Frontal cortex (tissue), 4 donors: ENCODE measurements around the gene MMP28. TPM values are rescaled to one million over a fixed set of nuclear protein-coding genes. Genes with fewer than 3 reads are reported as not detected.
A peak's percentile ranks its signal among the peaks of the same experiment; 100 is the strongest.
"Not testable (repeated sequence)": the region's sequence is repeated elsewhere in the genome, so short reads cannot be mapped to it uniquely, and the experiment has no call there.

Source experiments
- DNase-seq, 2 donors: peaks; one replicate each; pipeline ENCODE4 v3.0.0; 2012; ENCODE audit warnings: low spot score in 2 of 2
- FAIRE-seq: peaks from 2 replicates; lab custom pipeline; 2012; peaks lifted over from hg19 to GRCh38; lab: Jason Lieb, UNC
- total RNA-seq: library from RNA; depleted of rRNA; stranded (reverse); fragments of >200 nt; gene quantifications from one replicate; pipeline ENCODE4 v1.2.3, GENCODE V29; 2014
- donor health status: control.
- donor health status: control.
- donor health status: control.

The MMP28 gene
- total RNA-seq, 1 donor from 2014 or later: 9.4 TPM

DNA sequence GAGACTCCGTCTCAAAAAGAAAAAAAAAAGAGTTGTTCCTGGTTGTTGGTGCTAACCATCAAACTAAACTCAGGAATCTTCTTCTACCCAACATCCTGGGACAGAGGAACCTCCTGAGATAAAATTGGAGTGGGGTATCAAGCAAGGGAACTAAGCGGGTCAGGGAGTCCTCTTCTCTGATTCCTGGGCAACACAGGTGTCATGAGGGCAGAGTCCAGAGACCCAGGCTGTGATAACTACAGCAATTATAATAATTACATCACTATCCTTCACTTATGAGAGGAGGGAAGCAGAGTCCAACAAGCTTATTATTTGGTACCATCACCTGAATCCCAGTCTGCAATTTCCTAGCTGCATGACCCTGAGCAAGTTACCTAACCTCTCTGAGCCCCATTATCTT, 26.6 kb downstream of the MMP28 start:
- FAIRE-seq (no peak), DNase-seq (no peak)

DNA sequence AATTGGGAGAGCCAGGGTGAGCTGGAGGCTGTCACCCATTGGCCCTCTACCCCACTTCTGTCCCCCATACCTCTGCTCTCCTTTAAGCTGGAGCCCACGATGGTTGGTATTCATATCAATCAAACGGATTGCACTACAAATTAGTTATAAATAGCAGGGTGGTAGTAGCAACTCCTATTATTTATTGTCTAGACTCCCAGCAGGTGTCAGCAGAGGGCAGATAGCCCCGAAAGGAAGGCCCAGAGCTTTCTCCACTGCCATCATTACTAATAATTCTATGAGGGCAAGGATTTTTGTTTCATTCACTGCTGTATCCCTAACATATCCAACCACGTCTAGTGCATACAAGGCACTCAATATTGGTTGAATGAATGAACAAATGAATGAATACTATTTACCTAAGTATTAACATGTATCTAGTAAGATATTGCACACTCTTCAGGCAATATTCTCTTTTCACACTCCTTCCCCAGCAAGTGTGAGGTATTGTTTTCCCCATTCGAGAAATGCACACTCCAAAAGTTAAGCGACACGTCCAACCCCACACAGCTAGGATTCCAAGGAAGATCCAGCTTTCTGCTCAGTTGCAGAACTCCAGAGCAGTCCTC, 28.4 kb downstream of the MMP28 start:
- FAIRE-seq: no peak
- DNase-seq: peak; percentile 65 to 72

- DNase-seq (no peak), FAIRE-seq (no peak)
These were observed 29.0 kb downstream of the MMP28 start for GRCh38 chr17:35766489-35766877.

DNA sequence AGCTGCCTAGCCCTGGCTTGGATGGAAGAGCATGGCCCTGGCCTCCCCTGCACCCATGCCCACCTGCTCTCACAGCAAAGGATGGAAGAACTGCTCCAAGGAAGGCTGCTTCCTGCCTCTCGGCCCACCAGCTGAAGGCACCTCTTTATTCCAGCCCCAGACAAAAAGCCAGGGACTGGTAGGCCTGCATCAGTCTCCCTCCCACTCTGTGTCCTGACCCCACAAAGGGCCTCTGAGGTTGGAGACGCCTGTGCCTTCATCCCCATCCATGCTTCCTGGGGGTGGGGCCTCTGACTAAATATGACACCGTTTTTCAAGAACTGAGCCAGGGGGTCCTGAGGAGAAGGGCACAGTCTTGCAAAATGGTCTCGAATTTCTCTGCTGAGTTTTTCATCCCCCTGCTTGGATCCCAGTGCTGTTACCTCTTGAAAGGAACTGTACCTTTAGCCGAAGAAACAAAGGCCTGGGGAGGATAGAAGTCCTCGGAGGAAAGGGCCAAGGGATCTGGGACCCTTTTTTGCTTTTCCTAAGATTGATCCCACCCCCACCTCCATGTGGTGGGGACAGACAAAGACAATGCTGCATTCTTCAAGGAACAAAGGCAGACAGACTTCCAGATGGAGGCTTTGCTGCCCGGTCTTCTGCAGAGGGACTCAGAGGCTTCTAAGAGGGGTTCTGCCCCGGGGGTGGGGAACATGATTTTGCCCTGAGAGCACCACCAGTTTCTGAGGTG, 29.5 kb downstream of the MMP28 start:
- no peak for FAIRE-seq
- DNase-seq: no peak

GRCh38 chr17:35765086-35765710, 30.2 kb downstream of the MMP28 start:
- DNase-seq (no peak), FAIRE-seq (no peak)

GRCh38 chr17:35764123-35764991, 31.1 kb downstream of the MMP28 start:
- DNase-seq: peak; percentile 90 to 95
- no peak for FAIRE-seq

DNA sequence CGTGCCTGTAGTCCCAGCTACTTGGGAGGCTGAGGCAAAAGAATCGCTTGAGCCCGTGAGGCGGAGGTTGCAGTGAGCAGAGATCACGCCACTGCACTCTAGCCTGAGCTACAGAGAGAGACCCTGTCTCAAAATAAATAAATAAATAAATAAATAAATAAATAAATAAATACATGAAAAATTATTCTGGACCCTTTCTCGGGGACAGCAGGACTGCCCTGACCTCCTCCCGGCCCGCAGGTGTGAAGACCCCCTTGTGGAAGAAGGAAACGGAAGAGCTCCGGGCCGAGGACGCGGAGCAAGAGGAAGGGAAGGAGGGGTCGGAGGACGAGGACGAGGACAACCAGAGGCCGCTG, 31.7 kb downstream of the MMP28 start:
- DNase-seq (no peak), FAIRE-seq (no peak)

DNA sequence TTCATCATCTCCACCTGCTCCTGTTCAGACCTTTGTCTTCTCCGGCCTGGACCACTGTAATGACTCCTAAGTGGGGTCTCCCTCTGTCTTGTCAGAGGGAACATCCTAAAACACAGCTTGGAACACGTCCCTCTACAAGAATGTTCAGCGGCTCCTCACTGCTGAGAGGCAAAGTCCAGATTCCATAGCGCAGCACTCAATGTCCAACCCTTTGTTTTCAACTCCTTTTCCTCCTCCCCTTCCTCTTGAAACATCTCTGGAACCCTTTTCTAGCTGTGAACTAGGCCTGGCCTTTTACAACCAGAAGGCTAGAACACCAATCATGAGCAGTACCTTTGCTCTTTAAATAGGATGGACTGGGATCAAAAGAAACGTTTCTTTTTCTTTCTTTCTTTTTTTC, 33.8 kb downstream of the MMP28 start:
- DNase-seq (no peak), FAIRE-seq (no peak)

GRCh38 chr17:35760587-35760986, 34.9 kb downstream of the MMP28 start, which contains the start of gene C17orf50:
TSS of gene C17orf50 (plus strand) at chr17:35760887. CDS start at chr17:35760942, 55 bp downstream.
- DNase-seq (no peak), FAIRE-seq (no peak)

DNA sequence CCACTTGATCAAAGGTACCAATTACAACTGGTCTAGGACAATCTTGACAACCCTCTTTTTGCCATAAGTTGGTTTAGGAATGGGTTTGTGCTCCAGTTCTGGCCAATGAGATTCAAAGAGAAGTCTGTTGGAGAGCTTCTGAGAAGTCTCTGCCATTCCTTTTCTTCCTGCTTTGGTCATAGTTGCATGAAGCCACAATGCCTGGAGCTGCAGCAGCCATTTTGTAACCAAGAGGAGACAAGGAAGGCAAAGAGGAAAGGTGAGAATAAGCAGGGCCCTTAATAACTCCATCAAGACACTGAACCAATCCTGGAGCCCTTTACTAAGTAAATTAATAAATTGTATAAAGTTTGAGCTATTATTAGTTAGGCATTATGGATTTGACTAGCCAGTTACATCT, 38.2 kb downstream of the MMP28 start:
- FAIRE-seq (no peak), DNase-seq (no peak)

DNA sequence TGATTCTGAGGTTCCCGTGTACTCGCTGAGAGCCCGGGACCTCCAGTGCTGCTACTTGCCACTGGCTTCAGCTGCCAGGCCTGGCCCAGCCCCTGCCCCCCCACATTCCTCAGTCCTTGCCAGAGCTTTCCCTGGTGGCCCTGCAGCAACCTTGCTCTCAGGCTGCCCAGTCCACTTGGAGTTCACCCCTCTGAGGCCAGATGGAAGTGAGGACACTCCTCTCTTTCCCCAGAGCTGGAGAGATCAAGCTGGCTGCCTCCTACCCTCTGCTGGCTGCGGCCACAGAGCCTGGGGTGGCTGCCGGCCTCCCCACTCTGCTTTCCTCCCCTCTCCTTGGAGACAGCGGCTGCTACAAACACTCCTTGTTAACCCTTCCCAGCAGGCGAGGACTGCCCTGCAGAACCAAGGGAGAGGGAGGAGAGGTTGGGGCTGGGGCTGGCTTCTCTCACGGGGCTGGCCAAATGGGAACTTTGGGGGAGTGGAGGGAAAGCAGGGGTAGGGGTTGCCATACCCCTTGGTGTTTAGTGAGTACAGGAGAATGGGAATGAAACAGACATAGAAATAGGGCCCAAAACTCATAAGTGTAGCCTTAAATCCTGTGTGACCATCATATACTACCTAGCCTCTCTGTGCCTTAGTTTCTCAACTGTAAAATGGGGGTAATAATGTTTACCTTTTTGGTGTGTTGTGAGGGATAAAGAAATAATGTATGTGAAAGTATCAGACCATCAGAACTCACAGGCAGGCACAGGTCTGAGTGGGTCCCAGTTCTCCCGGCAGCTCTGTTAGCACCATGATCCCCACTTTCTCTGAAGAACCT, 42.3 kb downstream of the MMP28 start, which contains the start of gene GAS2L2:
TSS of gene GAS2L2 (minus strand) at position 295 of the 820 bp plus-strand sequence. CDS start 389 bp downstream, outside the sequence.
- FAIRE-seq (no peak), DNase-seq (no peak)

DNA sequence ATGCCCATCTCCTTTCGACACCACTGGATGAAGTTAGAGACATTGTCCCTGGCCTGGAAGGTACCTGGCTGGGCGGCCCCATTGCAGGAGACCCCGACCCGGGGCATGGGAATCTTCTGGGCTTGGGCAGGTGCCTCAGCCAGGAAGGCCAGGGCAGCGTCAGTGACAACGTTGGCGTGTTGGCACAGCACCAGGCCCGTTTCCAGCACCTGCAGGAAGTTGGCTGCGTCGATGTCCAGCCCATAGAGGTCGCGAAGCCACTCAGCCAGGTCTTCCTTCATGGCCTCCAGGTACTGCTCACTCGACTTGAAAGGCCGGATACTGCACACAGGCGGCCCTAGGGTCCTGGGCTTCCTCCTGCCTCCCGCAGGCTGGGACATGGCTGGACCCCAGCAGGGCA, 43.0 kb downstream of the MMP28 start:
- FAIRE-seq (no peak), DNase-seq (no peak)

GRCh38 chr17:35751541-35751940, 43.9 kb downstream of the MMP28 start:
- FAIRE-seq, DNase-seq: not testable (repeated sequence)

- no peak for FAIRE-seq
- DNase-seq: no peak
These were observed 44.7 kb downstream of the MMP28 start for GRCh38 chr17:35750526-35751395.

GRCh38 chr17:35749560-35750412, 45.7 kb downstream of the MMP28 start:
- DNase-seq (no peak), FAIRE-seq (no peak)

GRCh38 chr17:35748979-35749378, 46.5 kb downstream of the MMP28 start:
- DNase-seq (no peak), FAIRE-seq (no peak)

DNA sequence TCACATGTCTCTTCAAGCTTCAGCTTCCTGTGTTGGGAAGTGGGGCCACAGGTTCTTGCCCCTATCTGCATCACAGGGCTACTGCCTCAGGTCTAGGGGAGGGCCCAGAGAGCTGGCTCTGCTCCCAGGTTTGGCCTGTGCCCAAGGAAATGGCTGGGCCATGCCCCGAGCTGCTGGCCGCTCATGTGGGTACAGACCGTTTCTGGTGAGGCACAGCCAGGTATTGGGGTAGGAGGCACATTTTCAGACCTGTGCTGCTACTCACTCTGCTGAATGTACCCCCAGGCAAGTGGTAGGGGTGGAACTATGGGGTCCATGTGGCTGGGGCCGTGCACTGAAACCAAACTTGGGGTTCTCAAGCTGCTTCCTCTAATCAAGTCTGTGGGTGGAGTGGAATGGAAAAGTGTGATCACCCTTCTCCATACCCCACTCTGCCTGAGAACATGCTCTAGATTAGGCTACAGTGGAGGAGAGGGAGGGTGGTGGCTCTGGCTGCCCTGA, 47.0 kb downstream of the MMP28 start:
- DNase-seq (no peak), FAIRE-seq (no peak)
